Calu3 (cell line): ENCODE measurements around the gene PRKCA. TPM values are rescaled to one million over a fixed set of nuclear protein-coding genes. Genes with fewer than 3 reads are reported as not detected.

ENCODE experiments used
- BruUV-seq: library from RNA; stranded (reverse); fragments of 400-500 nt; replicated peaks from 2 replicates; lab custom pipeline; 2021; lab: Mats Ljungman, UMichigan
- CTCF ChIA-PET: fragments of 300-600 bp; sonication (Branson Sonifier 250); formaldehyde crosslinking; loops from one replicate; lab custom pipeline; 2022; ENCODE audit warnings: antibody characterized with exemption; lab: Charles Lee
- DNase-seq: peaks from one replicate; pipeline ENCODE4 v3.0.0; 2022
- H3K27ac Mint-ChIP-seq: one replicate; pipeline ENCODE4 v1.8.0; 2022; ENCODE audit warnings: mixed read lengths; ENCODE audit not compliant: unreplicated experiment
- H3K27me3 Mint-ChIP-seq: one replicate; pipeline ENCODE4 v1.8.0; 2022; ENCODE audit warnings: mixed read lengths; ENCODE audit not compliant: unreplicated experiment
- H3K36me3 Mint-ChIP-seq: one replicate; pipeline ENCODE4 v1.8.0; 2022; ENCODE audit warnings: mild to moderate bottlenecking, moderate library complexity, mixed read lengths; ENCODE audit not compliant: insufficient read depth, unreplicated experiment
- H3K4me1 Mint-ChIP-seq: one replicate; pipeline ENCODE4 v1.8.0; 2022; ENCODE audit warnings: mild to moderate bottlenecking, low read depth, mixed read lengths; ENCODE audit not compliant: unreplicated experiment
- H3K4me3 Mint-ChIP-seq: one replicate; pipeline ENCODE4 v1.8.0; 2022; ENCODE audit warnings: mild to moderate bottlenecking, low read depth, moderate library complexity, mixed read lengths; ENCODE audit not compliant: unreplicated experiment
- H3K9me3 Mint-ChIP-seq: one replicate; pipeline ENCODE4 v1.8.0; 2022; ENCODE audit warnings: low read depth, mixed read lengths; ENCODE audit not compliant: unreplicated experiment
- CTCF ChIP-seq: fragments of 200-600 bp; IDR thresholded peaks from one replicate; pipeline ENCODE4 v1.8.0; 2022; ENCODE audit warnings: antibody characterized with exemption; ENCODE audit not compliant: unreplicated experiment
- intact Hi-C: fragments of 100-400 bp; cut with micrococcal nuclease; formaldehyde crosslinking; loops from one replicate; pipeline ENCODE4 v1.10.0; 2022; ENCODE audit not compliant: unreplicated experiment
- total RNA-seq: library from RNA; stranded (reverse); gene quantifications from 2 replicates; pipeline ENCODE4 v1.2.3, GENCODE V29; 2022

Gene PRKCA
- total RNA-seq, 1 experiment from 2014 or later = 126 TPM

GRCh38 chr17:66630828-66631472 lies 328.5 kb downstream of the PRKCA start:
- no peak overlapping the region for H3K27ac Mint-ChIP-seq
- peaks cover 12% of the 10 kb centered on the region for H3K4me1 Mint-ChIP-seq
- peaks cover 9% of the 10 kb centered on the region for H3K36me3 Mint-ChIP-seq
- H3K9me3 Mint-ChIP-seq = no peaks in the 10 kb centered on the region
- no peaks in the 10 kb centered on the region for H3K27me3 Mint-ChIP-seq
- BruUV-seq = no TSS peak
- CTCF ChIA-PET = no interaction called here
- no peak overlapping the region for H3K4me3 Mint-ChIP-seq
- DNase-seq = no peak
- intact Hi-C loops = no loop called here
- TF ChIP-seq CTCF = no peak

GRCh38 chr17:66632731-66633130 lies 330.3 kb downstream of the PRKCA start:
- DNase-seq = no peak
- H3K4me1 Mint-ChIP-seq = peaks cover 16% of the 10 kb centered on the region
- intact Hi-C loops = no loop called here
- no peaks in the 10 kb centered on the region for H3K27me3 Mint-ChIP-seq
- CTCF ChIA-PET = interaction anchor here (0.6 to 1.1 kb wide), 3 partner anchors 41 to 467 kb away, joined by 3 read pairs; no protein-coding TSS in a partner anchor
- no peak overlapping the region for H3K27ac Mint-ChIP-seq
- peaks cover 6% of the 10 kb centered on the region for H3K36me3 Mint-ChIP-seq
- H3K9me3 Mint-ChIP-seq = no peaks in the 10 kb centered on the region
- no peak for TF ChIP-seq CTCF
- BruUV-seq = no TSS peak
- H3K4me3 Mint-ChIP-seq = no peak overlapping the region

GRCh38 chr17:66633317-66633965 lies 331.0 kb downstream of the PRKCA start:
- no peak overlapping the region for H3K4me3 Mint-ChIP-seq
- intact Hi-C loops = no loop called here
- H3K9me3 Mint-ChIP-seq = no peaks in the 10 kb centered on the region
- H3K27ac Mint-ChIP-seq = no peak overlapping the region
- H3K36me3 Mint-ChIP-seq = peaks cover 4% of the 10 kb centered on the region
- CTCF ChIA-PET = interaction anchor here (0.5 to 1.1 kb wide), 3 partner anchors 40 to 359 kb away, joined by 3 to 5 read pairs (median 3); no protein-coding TSS in a partner anchor
- TF ChIP-seq CTCF = no peak
- no peak for DNase-seq
- H3K27me3 Mint-ChIP-seq = no peaks in the 10 kb centered on the region
- no TSS peak for BruUV-seq
- H3K4me1 Mint-ChIP-seq = peaks cover 16% of the 10 kb centered on the region

GRCh38 chr17:66634193-66634592 lies 331.8 kb downstream of the PRKCA start:
- H3K36me3 Mint-ChIP-seq = no peaks in the 10 kb centered on the region
- intact Hi-C loops = no loop called here
- peaks cover 16% of the 10 kb centered on the region for H3K4me1 Mint-ChIP-seq
- CTCF ChIA-PET = interaction anchor here (0.5 to 0.8 kb wide), 2 partner anchors 219 to 334 kb away, joined by 5 to 8 read pairs; no protein-coding TSS in a partner anchor
- no peak for DNase-seq
- H3K4me3 Mint-ChIP-seq = no peak overlapping the region
- BruUV-seq = no TSS peak
- no peaks in the 10 kb centered on the region for H3K9me3 Mint-ChIP-seq
- TF ChIP-seq CTCF = no peak
- H3K27ac Mint-ChIP-seq = no peak overlapping the region
- no peaks in the 10 kb centered on the region for H3K27me3 Mint-ChIP-seq
